ENCODE measurements around the gene PSEN1. TPM values are rescaled to one million over a fixed set of nuclear protein-coding genes. Genes with fewer than 3 reads are reported as not detected.

PSEN1 gene
- total RNA-seq, 2 donors from 2014 or later: 76.4 to 103 TPM

DNA sequence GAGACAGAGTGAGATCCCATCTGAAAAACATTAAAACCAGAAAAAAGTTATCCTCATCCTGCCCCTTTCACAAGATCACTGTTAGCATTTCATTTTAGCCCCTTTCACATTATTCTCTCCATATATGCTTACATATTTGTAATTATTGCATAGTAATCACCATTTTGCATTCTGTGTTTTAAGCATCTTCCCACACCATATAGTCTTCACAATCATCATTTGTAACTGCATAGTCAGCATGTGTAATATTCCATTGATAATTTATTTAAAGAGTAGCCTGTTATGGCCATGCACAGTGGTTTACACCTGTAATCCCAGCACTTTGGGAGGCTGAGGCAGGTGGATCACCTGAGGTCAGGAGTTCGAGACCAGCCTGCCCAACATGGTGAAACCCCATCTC is 112.8 kb downstream of the PSEN1 start:
- H3K4me1 ChIP-seq: no peaks in the 10 kb centered on the region
- no peaks in the 10 kb centered on the region for H3K36me3 ChIP-seq
- H3K9ac ChIP-seq (ENCODE audit: low read depth in 2 of 2, low read length in 2 of 2): no peak overlapping the region
- H3K27me3 ChIP-seq: no peaks in the 10 kb centered on the region
- H3K27ac ChIP-seq: no peak overlapping the region
- H3K4me3 ChIP-seq: no peak overlapping the region
- TF ChIP-seq, protein P1, sequence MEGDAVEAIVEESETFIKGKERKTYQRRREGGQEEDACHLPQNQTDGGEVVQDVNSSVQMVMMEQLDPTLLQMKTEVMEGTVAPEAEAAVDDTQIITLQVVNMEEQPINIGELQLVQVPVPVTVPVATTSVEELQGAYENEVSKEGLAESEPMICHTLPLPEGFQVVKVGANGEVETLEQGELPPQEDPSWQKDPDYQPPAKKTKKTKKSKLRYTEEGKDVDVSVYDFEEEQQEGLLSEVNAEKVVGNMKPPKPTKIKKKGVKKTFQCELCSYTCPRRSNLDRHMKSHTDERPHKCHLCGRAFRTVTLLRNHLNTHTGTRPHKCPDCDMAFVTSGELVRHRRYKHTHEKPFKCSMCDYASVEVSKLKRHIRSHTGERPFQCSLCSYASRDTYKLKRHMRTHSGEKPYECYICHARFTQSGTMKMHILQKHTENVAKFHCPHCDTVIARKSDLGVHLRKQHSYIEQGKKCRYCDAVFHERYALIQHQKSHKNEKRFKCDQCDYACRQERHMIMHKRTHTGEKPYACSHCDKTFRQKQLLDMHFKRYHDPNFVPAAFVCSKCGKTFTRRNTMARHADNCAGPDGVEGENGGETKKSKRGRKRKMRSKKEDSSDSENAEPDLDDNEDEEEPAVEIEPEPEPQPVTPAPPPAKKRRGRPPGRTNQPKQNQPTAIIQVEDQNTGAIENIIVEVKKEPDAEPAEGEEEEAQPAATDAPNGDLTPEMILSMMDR (IDR thresholded peaks at IDR 0.05): no peak
- intact Hi-C loops (cut with DNase I): no loop called here
- H3K9me3 ChIP-seq: no peaks in the 10 kb centered on the region
- no peak for DNase-seq

DNA sequence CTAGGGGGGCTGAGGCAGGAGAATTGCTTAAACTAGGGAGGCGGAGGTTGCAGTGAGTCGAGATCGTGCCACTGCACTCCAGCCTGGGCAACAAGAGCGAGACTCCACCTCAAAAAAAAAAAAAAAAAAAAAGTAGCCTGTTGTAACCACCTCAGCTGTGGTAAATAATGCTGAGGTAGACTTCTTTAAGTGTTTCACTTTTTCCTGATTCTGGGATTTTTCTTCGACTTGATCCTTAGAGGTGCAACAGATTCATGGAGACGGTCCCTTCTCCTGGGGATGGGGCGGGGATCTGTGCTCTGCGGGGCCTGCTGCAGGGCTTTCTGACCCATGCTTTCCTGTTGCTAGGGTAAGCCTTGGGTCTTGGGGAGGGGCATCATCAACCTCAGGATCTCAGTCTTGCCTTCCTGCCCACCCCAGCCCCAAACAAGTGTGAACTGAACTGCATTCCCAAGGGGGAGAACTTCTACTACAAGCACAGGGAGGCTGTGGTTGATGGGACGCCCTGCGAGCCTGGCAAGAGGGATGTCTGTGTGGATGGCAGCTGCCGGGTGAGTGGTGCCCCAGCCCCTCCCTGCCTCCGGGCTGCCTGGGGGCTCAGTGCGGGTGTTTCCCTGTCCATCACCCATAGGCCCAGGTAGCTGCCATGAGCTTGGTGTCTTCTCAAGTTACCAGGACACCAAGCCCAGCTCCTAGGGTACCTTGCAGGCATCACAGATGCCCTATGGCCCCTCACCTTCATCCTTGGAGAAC is 113.4 kb downstream of the PSEN1 start:
- intact Hi-C loops (cut with DNase I): no loop called here
- no peaks in the 10 kb centered on the region for H3K27me3 ChIP-seq
- no peak overlapping the region for H3K27ac ChIP-seq
- TF ChIP-seq, protein P1 (IDR thresholded peaks at IDR 0.05): no peak
- no peak for DNase-seq
- H3K36me3 ChIP-seq: no peaks in the 10 kb centered on the region
- no peaks in the 10 kb centered on the region for H3K4me1 ChIP-seq
- no peak overlapping the region for H3K4me3 ChIP-seq
- H3K9ac ChIP-seq (ENCODE audit: low read depth in 2 of 2, low read length in 2 of 2): no peak overlapping the region
- H3K9me3 ChIP-seq: no peaks in the 10 kb centered on the region

DNA sequence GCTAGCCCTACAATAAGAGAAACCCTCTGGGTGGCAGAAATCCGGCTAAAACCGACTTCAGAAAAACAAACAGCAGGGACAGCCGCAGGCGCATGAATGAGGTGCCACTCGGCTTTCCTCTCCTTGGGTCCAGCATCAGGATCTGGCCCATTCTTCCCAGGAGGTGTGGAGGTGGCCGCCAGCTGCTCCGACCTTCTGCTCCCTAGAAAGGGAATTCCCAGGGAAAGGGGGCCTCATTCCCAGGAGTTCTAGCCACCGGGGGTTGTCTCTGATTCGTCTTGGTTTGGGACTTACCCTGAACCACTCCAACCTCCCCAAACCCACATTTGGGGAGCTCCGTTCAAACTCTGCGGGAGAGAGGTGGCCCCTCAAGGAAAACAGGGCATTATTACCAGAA is 114.0 kb downstream of the PSEN1 start:
- Histone ChIP-seq H3K4me1 (no peaks in the 10 kb centered on the region), H3K4me3 (no peak overlapping the region), H3K9ac (ENCODE audit: low read depth in 2 of 2, low read length in 2 of 2) (no peak overlapping the region), H3K27me3 (no peaks in the 10 kb centered on the region), H3K9me3 (no peaks in the 10 kb centered on the region), H3K36me3 (no peaks in the 10 kb centered on the region), H3K27ac (no peak overlapping the region)
- intact Hi-C loops (cut with DNase I): no loop called here
- TF ChIP-seq, protein P1 (IDR thresholded peaks at IDR 0.05): no peak
- no peak for DNase-seq

DNA sequence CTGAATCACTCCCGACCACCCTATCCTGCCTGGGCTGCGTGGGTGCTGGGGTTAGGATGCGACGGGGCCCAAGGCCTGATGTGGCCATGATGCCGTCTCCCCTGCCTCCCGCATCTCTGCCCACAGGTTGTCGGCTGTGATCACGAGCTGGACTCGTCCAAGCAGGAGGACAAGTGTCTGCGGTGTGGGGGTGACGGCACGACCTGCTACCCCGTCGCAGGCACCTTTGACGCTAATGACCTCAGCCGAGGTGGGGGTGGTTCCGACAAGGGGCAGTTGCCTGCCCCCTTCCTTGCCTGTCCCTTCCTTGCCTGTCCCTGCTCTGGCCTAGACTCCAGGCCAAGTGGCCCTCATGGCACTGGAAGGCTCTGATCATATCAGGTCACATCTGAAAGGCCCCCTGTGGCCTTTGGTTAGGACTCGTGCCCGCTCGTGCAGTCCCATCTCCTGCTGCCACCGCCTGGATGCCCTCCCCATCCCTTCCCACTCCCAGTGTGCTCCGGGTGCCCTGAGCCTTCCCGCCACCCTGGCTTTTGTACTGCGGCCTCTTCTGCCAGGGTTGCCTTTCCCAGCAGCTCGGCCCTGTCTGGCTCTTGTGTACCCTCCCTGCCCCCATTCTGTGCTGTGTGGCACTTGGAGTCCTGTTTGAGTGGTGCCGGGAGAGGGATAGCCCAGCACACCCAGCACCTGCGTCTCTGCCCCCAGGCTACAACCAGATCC is 114.6 kb downstream of the PSEN1 start:
- TF ChIP-seq, protein P1 (IDR thresholded peaks at IDR 0.05): no peak
- Histone ChIP-seq H3K36me3 (no peaks in the 10 kb centered on the region), H3K4me3 (no peak overlapping the region), H3K9ac (ENCODE audit: low read depth in 2 of 2, low read length in 2 of 2) (no peak overlapping the region), H3K27me3 (no peaks in the 10 kb centered on the region), H3K9me3 (no peaks in the 10 kb centered on the region), H3K27ac (no peak overlapping the region), H3K4me1 (no peaks in the 10 kb centered on the region)
- intact Hi-C loops (cut with DNase I): no loop called here
- no peak for DNase-seq

DNA sequence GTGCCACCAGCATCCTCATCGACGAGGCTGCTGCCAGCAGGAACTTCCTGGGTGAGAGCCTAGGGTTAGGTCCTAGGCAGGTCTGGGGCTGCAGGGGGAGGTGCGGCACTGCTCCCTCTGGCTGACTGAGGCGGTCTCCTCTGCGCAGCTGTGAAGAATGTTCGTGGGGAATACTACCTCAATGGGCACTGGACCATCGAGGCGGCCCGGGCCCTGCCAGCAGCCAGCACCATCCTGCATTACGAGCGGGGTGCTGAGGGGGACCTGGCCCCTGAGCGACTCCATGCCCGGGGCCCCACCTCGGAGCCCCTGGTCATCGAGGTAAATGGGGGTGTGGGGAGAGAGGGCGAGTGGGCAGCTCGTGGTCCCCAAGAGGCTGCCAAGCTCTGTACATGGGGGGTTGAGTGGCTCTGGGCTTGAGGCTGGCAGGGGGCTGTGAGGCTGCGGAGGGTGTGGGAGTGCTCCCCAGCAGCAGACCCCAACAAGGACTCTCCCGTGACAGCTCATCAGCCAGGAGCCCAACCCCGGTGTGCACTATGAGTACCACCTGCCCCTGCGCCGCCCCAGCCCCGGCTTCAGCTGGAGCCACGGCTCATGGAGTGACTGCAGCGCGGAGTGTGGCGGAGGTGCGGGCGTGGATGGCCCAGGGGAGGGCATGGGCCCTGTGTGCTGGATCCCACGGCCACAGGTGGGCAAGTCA is 115.4 kb downstream of the PSEN1 start:
- no peak for DNase-seq

More for the DNA sequence above, 115.4 kb downstream of the PSEN1 start:
- TF ChIP-seq, protein P1 (IDR thresholded peaks at IDR 0.05): no peak
- no peaks in the 10 kb centered on the region for H3K9me3 ChIP-seq
- no peaks in the 10 kb centered on the region for H3K27me3 ChIP-seq
- no peak overlapping the region for H3K4me3 ChIP-seq
- intact Hi-C loops (cut with DNase I): no loop called here
- H3K9ac ChIP-seq (ENCODE audit: low read depth in 2 of 2, low read length in 2 of 2): no peak overlapping the region
- no peak overlapping the region for H3K27ac ChIP-seq
- no peaks in the 10 kb centered on the region for H3K4me1 ChIP-seq
- no peaks in the 10 kb centered on the region for H3K36me3 ChIP-seq
